HG03066 (cell line): ENCODE data around the gene PTPRF.

Experiments
- ATAC-seq: cut with Tn5 transposase; IDR thresholded peaks from one replicate; pipeline ENCODE4 v1.9.1; 2021; ENCODE audit warnings: low read depth; ENCODE audit not compliant: unreplicated experiment

Gene PTPRF

DNA sequence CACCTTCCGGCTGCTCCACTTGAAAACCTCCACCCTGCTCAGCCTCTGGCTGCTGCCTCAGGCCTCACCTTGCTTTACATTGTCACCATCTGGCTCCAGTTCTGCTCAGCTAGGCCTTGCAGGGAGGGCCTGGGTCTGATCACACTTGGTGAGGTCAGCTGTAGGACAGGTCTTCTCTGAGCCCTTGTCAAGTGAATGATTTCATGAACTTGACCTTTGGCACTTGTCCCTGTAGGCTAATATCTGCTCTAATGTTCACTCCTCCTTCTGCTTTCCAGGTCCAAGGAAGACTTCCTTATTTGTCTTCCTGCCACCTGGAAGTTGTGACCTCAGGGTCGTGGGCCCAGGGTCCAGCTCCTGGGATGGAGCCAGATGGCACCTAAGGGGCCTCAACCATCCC, 41.4 kb downstream of the PTPRF start:
- ATAC-seq: no peak

DNA sequence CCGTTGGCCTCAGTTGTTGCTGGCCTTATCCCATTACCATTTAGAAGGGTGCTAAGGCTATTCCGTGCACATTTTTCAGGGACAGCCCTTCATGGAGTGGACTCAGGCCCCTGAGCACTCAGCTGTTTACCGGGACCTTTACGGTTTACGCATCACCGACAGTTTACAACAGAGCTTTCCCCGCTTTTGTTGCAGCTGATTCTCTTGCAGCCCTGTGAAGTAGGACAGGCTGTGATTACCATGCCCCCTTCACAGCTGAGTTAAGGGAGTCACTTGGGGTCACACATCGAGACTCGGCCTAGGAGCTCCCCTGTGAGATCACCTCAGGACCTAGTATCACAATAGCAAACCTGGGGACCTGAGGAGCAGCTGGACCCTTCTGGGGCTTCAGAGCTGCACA, 41.9 kb downstream of the PTPRF start:
- no peak for ATAC-seq

DNA sequence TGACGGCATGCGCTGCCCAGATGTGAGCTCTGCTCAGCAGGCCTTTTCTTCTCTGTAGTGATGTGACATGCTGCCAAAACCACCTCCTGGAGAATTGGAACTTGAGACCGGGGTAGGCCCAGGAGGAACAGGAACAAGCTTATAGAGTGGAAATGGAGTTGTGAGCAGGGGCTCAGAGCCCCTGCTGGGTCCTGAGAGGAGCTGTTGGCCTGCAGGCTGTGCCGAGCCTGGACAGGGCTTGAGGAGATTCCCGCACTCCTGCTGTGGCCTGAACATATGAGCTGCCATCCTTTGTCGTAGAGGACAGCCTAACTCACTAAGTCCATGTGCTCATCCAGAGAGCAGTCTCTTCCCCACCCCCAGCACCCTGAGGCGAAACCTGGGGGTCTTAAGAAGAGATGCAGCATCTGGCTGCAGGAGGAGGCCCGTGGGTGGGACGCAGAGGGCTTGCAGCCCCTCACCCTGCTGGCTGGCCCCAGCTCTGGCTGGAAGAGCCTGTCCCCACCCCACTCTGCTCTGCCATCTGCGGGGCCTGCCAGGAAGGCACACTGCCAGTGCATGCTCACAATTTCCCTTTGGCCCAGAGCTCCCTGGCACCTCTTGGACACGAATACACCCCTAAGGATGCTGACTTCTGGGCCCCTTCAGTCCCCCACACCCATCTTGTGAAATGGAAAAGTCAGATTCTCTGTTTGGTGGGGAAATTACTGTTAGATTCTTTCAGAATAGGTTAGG, 42.5 kb downstream of the PTPRF start:
- no peak for ATAC-seq

DNA sequence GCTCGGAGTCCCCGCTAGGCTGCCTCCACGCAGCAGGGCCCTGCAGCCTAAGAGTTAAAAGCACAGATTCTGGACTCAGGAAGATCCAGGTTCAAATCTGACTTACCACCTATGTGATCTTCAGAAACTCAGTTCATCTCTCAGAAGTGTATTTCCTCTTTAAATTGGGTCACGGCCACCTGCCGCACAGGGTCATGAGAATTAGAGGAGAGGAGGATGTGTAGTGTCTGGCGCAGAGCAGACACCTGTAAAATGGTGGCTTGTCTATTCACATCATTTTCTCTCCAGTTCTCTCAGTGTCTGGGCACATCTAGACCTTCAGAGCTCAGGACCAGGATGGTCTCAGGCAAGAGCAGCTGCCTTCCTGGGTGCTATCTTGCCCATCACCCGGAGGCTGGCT, 45.8 kb downstream of the PTPRF start:
- no peak for ATAC-seq

DNA sequence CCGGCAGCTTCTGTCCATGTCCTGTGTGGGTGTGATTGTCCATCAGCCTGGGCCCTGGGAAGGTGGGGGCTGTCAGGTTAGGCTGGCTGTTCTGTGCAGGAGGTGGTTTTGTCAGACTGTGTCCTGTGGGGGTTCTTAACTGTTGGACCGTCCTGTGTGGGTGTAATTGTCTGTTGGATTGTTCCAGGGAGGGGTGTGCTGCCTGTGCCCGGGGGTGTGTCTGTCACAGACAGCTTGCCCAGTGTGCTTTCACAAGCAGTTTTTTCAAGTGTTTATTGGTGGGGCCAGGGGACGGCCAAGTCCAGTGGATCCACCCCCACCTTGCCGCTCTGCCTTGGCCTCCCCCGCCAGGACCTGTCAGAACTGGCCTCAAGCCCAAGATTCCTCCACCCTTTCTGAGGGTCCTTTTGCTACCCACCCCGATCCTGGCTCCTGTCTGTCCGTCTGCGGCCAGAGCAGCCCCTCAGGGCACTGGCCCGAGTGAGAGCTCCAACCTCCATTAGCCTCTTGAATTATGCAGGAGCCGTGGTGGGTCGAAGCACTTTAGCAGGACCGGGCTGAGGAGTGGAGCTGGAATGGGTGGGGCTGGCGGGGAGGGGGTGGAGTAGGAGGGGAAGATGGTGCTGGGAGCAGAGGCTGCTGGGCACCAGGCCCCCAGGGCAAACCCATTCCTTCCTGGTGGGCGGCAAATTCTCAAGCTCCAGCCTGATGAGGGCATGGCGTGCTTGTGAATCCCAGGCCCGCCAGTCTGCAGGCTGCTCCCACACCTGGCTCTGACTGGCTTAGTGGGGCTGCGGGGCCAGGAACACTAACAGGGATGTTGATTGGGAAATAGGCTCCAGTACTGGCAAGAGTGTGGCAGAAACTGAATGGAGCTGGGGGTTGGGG, 47.2 kb downstream of the PTPRF start:
- no peak for ATAC-seq

DNA sequence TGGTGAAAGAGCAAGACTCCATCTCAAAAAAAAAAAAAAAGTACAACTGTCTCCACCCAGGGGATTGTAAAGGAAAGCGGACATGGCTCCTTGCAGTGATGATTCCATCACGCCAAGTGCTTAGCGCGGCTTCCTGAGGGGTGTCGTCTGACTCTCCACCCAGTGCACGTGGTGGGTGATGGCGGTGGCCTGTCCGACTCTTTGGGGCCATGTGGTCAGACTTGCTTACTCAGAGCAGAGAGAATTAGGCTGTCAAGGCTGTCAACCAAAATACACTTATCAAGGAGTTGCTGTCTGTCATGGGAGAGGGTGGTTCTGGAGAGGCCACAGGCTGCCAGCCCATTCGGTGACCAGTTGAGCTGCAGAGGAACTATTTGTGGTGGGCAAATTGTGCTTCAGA, 49.4 kb downstream of the PTPRF start:
- ATAC-seq: no peak

DNA sequence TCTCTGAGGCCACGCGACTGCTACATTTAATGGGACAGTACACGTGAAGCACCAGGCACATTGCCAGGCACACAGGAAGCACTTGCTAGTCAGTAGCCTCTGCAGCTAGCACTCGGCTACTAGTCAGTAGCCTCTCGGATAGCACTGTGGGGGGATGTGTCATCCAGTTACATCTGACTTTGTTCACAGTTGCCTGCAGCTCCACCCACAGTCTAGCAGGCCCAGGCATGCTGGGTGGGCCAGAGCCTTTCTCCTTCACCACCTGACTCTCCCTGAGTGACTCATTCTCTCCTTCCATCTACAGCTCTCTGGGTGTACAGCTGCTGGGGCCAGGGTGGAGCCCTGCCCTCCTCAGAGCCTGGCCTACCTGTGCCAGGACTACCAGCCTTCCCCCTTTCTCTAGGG, 51.5 kb downstream of the PTPRF start:
- ATAC-seq: peak; percentile 68

DNA sequence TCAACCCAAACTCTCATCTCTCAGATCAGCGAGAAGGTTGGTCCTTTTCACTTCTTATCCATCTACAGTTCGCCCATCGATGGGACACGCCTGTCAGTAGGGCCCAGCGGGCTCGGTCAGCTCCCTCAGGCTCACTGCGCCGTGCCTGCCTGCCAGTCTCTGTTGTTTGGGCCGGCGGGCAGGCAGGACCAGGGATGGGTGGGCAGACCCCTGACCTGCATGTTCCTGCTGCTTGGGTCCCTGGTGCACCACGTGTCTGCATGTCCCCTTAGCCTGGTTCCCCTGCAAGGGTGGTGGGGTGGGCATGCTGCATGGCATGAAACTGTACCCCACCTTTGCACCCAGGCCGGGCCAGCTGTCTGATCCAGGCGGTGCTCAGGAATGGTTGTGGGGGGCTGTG, 52.4 kb downstream of the PTPRF start:
- ATAC-seq: no peak

DNA sequence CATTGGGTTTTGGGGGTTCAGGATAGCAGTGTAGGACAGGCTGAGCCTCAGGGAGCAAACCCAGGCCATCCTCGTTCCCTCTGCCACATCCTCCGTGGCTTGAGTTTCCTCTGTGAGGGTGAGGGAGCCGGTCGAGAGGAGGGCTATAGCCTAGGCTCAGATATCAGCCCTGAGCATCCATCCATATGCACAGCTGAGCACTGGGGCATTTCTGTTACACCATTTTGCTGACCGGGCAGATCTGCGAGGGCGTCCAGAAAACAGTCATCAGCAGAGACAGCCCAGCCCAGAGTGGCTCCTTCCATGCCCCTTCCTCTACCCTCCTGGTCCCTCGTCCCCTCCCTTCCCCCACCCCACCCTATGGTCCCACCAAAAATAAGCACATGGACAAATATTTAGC, 53.5 kb downstream of the PTPRF start:
- ATAC-seq: no peak

DNA sequence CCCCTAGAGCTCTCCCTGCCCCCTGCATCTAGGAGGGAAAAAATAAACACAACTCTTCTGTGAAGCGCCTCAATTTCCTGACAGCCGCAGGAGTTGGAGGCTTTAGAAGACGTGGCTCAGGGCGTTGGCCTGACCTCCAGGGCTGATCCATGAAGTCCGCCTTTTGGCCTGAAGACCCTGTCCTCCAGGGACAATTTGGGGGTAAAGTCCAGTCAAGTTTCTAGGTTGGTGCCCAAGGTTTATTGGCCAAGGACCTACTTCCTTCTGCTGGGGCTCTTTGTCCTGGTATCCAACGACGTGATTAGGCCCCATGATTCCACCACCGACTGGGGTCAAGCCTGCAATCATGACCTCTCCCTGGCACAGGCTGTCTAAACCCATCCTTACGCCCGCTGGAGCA, 54.9 kb downstream of the PTPRF start:
- ATAC-seq: no peak

DNA sequence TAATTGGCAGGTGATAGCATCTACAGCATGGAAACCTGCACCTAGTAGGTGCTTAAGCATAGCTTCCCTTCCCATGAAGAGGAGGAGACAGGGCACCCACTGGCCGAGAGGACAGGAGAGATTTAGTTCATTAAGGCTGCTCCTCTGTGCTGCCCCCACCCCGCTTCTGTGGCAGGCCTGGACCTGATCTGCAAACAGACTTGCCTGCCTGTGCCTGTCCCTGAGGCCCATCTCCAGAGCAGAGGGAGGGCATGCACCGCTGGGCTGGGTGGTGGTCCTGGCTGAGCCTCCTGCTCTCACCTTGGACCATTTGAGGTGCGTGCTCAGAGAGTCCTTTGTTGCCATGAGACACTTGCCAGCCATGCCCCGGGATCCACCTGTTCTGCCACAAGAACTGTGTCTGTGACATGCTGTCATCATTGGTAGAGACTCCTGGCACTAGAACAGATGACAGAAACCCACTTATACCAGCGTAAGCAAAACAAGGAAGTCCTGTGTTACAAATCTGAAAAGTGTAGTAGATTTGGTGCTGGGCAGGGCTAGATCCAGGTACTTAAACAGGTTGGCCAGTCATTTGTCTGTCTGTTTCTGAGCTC, 55.6 kb downstream of the PTPRF start:
- ATAC-seq: no peak

DNA sequence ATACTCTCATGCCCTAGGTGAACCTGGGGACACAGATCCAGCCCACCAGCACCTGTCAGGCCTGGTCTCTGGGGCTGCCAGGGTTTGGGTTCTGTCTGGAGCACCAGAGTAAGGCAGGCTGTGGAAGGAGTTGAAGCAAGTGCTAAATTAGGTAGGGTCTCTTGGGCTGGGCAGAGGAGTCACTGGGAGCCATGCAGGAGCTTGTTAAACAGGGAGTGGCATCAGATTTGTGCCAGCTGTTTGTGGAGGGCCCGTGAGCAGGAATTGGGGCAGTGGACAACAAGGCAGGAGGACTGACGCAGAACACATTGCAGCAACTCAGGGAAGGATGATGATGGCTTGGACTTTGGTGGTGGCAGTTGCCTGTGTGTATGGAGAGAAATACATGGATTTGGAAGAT, 56.3 kb downstream of the PTPRF start:
- ATAC-seq: no peak

DNA sequence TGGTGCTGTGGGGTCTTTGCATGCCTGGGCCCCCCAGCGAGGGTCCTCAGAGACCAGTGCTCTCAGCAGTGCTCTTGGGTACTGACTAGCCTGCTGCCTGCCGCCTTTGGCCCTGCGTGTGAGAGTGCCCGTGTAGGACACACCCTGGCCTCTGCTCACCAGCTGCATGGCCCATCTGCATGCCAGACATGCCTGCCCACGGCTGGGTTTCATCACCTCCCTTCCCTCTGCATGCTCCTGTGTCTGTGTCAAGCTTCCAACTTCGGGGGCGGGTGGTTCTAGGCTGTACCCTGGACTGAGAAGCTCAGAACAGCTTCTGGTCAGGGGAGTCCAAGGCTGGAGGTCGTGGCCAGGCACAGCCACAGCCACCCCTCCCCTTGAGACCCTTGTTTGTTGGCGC, 56.9 kb downstream of the PTPRF start:
- ATAC-seq: no peak

DNA sequence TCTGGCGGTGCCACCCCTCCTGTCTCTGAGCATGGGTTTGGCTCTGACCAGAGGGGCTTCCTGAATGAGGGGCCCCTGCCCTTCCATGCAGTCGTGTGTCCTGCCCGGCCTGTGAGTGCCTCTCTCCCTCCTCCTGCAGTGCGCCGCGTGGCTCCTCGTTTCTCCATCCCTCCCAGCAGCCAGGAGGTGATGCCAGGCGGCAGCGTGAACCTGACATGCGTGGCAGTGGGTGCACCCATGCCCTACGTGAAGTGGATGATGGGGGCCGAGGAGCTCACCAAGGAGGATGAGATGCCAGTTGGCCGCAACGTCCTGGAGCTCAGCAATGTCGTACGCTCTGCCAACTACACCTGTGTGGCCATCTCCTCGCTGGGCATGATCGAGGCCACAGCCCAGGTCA, 57.9 kb downstream of the PTPRF start:
- ATAC-seq: no peak

DNA sequence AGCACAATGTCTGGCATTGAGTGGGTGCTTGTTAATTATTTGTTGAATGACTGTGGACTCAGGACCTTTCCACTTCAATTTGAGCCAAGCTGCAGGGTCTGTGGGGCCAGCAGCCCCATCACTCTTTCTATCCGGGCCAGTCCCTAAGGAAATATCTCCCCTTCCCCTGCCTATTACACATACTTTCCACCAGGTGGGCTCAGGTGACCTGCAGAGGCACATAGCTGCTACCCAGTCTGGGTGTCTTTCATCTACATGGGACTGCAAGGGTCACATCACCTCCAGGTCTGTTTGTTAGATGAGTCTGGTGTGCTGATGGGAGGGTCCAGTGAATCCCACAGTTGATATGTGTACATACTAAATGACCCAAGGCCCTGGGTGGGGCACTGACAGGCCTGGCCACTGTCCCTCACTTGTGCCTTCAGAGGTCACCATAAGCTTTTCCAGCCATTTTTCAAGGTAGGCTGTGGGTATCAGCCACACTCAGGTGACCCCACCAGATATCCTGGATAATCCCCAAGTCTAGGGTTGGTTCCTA, 59.8 kb downstream of the PTPRF start:
- no peak for ATAC-seq

DNA sequence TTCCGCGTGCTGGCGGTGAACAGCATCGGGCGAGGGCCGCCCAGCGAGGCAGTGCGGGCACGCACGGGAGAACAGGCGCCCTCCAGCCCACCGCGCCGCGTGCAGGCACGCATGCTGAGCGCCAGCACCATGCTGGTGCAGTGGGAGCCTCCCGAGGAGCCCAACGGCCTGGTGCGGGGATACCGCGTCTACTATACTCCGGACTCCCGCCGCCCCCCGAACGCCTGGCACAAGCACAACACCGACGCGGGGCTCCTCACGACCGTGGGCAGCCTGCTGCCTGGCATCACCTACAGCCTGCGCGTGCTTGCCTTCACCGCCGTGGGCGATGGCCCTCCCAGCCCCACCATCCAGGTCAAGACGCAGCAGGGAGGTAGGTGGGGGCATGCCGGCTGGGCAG, 60.5 kb downstream of the PTPRF start:
- no peak for ATAC-seq

DNA sequence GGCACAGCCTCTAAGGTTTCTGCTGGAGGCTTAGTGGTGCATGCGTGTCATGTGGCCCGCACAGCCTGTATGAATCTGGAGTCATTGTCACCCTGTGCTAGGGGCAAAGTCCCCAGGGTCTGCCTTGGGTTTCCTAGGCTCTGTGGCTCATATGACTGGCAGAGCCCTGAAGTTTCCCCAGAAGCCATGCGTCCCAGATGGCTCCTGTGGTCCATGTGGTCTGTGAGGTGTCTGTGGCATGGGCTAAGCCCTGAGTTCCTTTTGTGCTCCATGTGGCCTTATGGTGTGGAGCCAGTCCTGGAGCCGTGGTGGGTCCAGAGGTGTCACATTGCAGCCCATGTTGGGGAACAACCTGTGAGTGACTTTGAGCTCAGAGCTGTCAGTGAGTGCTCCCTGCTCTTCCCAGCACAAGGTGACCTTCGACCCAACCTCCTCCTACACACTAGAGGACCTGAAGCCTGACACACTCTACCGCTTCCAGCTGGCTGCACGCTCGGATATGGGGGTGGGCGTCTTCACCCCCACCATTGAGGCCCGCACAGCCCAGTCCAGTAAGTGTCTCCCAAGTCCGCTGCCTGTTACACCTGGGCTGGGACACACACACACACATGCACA, 61.5 kb downstream of the PTPRF start:
- ATAC-seq: no peak

DNA sequence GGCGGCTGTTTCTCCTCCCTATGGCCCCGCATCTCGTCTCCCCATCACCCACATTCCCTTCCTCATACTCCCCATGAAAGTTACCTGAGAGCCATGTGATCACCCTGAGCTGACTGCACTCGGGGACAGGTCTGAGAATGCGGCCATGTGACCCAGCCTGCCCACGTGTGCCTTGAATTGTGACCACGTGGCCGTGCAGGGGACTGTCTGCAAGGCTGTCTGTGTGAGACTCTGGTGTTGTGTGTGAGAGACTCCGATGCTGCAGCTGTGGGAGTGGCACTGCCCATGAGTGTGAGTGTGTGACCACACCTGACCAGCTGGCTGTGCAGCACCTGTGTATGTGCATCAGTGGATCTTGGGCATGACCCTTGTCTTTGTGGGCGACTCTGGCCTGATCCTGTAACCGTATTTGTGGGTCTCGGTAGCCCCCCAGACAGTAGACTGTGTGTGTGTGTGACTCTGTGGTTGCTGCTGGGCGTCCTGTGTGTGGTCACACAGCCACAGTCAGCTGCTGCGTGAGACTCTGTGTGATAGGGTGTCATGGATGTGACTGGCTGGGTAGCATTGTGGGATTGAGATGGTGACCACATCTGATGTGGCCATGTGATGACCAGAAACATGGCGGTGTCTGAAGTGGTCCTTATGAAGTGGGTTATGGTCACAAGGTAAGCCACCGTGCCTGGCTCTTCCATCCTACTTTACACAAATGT, 62.4 kb downstream of the PTPRF start:
- ATAC-seq: no peak

DNA sequence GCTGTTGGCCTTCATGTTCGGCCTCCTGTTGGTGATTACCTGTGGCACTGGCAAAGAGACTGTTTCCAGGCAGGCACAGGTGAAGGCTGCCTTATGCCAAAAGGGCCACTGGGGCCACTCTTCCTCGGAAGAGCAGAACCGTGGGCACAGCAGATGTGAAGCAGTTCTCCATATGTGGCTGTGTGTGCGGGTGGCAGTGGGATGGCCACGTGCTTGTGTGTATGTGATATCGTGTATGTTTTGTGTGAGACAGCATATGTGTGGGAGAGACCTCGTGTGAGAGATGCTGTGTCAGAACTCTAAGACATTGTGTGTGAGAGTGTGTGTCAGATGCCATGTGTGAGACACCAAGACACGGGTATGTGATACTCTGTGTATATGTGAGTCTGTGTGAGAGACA, 65.9 kb downstream of the PTPRF start:
- ATAC-seq: no peak

DNA sequence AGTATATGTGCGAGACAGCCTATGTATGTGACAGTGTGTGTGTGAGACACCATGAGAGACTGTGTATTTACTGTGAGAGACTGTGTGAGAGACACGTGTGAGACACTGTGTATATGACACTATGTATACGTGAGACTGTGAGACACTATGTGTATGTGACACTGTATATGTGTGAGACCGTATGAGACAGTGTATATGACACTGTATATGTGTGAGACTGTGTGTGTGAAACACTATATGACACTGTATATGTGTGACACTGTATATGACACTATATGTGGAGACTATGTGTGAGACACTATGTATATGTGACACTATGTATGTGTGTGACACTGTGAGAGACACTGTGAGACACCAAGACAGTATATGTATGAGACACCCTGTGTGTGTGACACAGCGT, 66.3 kb downstream of the PTPRF start:
- ATAC-seq: no peak
